CD4-positive, alpha-beta T cell treated with Interleukin-12 subunit alpha and Interleukin-12 subunit beta, for 1 hour (primary cell): ENCODE results near the gene CFAP299.

Experiments
- DNase-seq: peaks from one replicate; pipeline ENCODE4 v3.0.0-alpha.2; 2020

Gene CFAP299

DNA sequence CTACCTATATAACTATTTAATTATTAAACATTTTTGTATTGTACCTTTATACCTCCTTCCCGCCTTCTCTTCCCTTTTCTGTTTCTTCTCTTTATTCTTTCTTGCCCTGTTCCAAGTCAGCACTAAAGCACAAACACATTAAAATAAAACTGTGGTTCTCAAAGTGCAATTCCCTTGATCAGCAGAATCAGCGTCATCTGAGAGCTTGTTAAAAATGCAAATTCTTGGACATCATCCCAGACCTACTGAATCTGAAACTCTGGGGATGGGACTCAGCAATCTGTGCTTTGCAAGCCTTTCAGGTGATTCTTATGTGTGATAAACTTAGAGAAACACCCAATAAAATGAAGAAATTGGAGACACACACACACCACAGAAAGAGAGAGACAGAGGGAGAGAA, 516.5 kb downstream of the CFAP299 start:
- no peak for DNase-seq

DNA sequence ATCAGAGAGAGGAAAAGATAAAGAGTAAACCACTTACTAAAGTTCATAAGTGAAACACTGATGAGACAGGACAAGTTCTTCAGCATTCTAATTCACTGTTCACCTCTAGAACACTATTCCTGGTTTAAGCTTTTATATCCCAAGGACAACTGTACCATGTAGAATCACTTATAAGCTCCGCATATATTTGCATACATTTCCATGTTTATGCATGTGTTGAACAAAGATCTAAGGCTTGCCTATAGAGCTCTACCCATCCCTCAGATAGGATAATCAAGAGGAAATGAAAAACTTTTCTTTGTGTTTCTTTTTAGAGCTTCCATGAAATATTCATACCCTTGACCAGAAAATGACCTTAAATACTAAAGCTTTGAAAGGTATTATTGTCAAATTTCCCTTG, 538.0 kb downstream of the CFAP299 start:
- no peak for DNase-seq

DNA sequence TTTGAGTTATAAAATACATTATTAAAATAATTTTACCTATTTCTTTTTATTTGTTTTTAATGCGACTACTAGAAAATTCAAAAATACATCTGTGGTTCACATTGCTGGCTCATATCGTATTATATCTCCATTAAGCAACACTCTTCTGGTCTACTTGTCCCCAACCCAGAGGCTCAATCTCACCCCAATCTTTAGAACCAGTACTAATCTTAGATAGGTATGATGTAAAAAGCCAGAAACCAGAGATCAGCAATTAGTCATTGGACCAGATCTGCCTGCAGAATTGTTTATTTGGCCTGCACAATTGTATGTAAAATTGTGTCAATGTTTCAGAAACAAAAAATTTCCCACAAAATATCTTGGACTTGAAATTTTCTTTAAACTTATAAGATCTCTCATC, 539.4 kb downstream of the CFAP299 start:
- no peak for DNase-seq

DNA sequence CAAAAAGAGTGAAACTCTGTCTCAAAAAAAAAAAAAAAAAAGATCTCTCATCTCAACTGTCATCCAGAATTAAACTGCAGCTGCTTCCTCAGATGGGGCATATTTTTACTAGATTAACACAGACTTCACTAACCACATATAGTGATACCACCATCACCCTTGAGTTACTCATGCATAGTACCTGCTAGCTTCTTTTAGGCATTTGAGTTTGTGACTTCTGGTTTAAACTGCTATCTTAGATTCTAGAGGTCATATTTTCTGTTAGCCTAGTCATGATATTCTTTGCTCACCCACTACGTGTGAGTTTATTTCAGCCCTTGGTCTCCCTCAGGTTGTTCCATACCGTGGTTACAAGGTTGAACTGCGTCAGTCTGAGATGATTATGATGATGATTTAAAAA, 540.1 kb downstream of the CFAP299 start:
- DNase-seq, result no peak

DNA sequence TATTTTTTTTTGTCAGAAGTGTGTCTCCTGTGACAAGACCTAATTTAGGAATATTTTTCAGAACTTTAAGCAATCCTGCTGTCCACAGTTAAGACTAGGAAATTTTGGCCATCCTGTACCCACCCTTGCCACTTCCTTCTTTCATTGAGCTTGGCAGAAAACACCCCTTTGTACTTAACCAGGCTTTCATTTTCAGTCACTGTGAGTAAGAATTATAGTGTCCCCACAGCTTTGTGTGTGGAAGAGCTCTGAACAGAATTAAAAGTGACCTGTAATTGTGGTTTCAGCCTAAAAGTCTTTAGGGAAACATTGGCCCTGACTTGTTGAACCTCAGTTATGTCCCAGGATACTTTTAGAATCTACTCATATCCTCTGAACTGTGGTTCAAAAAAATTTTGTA, 541.3 kb downstream of the CFAP299 start:
- DNase-seq, result no peak

DNA sequence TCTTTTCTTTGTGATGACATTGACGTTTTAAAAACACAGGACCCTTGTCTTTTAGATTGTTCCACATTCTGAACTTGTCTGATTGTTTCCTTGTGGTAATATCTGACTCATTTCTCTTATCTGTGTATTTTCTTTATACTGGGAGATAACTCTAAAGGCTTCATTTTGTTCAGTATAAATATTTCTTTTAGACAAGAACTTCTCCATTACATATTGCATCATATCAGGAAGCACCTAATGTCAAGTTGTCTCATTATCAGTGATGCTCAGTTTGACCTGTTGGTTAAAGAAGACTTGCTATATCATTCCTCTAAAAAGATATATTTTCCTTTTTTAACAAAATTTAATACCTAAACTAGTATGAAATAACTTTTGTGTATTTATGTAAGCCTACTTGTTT, 542.7 kb downstream of the CFAP299 start:
- DNase-seq, result no peak

DNA sequence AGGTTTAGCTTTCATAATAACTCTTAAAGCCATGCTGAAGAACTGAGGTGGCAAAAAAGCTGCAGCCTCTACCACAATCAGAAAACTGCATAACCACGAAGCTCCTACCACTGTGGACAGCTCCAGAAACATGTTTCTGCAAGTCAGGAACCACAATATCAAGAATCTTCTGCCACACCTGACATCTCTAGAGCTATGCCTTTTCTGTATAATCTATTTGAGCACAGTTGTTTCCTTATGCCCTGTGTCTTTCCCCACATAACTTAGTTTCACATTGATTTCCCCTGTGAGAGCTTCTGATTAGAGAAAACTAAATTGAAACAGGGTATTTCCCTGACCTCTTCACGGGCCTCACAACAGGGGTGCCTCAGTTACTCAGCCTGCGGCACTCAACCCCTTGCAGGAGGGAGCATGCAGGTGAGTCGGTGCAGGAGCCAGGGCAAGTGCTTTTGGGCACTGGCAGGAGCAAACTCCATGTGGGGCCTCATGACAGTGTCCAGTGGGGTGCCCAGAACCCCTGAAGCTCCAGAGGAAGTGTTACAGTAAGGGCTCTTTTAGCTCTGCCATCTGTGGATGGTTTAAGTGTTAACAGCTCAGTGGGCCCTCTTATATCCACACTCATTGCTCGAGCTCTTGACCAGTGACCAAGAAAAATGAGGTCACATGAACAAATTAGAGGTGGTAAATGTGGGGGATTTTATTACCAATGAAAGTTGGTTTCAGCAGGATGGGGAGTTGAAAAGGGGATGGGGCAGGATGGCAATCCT, 562.2 kb downstream of the CFAP299 start:
- no peak for DNase-seq

DNA sequence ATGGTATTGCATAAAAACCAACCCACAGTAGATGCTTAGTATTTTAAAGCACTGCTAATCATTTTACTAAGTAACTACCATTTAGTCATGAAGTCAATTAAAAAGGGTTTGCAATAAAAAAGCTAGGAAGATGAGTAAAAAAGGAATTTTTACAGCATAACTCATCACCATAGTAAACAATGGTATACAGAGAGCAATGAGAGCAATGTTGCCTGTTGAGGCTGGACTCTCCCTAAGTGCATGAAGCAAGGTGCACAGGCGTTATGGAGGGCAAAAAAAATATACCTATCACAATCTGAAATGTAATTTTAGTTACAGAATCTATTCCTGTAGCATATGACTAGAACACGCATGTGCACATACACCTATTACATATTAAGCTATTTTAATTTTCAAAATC, 565.4 kb downstream of the CFAP299 start:
- DNase-seq, result no peak

DNA sequence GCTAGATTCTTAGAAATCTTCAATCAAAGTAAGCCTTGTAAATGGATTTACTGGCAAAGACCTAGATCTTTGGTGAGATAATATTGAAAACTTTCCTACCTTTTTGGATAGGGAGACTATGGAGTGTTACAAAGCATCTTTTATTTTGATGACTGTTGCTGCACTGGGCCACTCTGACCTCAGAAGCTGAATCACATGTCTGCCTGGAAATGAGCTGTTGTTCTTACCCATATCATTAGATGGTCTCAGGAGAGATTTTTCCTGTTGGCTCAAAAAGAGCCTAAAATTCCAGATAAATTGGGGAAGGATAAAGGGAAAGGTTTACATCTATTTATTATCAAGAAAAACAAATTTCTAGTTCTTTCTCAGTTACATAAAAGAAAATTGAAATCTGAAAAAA, 567.5 kb downstream of the CFAP299 start:
- no peak for DNase-seq

DNA sequence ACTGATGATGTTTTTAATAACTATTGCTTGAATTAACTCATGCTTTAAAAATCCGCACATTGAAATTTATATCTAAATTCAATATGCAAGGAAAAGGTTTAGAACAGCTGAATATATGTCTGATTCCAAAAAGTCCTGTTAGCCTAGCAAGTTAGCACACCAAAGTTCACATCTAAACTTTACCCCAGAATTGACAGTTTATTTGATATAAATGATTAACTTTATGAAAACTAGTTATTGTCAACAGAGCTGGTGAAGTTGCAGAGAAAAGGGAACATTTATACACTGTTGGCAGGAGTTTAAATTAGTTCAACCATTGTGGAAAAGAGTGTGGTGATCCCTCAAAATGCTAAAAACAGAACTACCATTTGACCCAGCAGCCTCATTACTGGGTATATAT, 574.4 kb downstream of the CFAP299 start:
- DNase-seq, result no peak

DNA sequence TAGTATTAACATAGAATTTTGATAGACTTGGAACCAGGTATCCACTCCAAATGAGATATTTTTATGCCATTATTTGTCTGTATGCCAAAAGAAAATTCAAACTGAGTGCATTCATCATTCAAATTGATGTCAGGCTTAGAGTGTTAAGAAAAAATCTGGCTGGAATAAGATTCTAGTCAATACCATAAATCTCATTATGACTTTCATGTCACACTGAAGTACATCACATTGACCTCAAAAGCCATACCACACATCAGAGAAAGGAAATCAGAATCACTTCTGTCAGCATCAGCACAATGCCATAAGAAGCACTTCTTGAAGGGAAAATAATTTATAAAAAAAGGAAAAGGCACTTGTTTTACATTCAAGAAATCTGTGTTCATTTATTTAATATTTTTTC, 575.9 kb downstream of the CFAP299 start:
- DNase-seq, result no peak

DNA sequence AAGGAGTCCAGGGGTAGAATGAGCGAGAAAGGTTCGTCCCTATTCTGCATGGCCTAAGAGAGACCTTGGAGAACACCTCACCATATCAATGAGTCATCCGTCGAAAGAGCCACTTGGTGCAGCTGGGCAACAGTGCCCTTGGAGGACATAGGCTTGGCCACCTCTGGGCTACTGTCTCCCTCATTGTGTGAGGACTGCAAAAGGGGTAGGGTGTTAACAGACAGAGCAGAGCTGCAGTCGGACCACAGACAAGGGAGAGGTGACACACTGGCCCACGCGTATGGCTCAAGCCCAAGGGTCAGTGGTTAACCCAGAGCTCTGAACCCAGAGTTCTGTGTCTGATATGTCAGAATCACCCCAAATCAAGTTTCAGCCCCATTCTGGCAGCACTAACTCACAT, 576.8 kb downstream of the CFAP299 start:
- DNase-seq, result no peak

DNA sequence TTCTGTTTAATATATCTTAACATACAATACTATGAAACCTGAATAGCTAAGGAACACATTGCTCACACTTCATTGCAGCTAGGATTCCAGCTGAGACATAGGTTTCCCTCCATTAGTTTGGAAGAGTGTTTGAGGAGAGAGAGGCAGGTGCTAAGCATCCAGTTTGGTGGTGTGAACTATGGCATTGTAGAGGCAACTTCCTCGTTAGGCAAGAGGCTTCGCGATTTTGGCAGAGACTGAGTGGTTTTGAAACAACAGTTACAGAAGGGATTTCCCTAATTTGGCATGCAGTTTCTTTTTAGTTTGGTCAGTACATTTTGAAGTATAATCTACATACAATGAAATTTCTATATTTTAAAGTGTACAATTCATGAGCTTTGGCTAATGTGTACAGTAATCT, 577.9 kb downstream of the CFAP299 start:
- DNase-seq, result no peak

DNA sequence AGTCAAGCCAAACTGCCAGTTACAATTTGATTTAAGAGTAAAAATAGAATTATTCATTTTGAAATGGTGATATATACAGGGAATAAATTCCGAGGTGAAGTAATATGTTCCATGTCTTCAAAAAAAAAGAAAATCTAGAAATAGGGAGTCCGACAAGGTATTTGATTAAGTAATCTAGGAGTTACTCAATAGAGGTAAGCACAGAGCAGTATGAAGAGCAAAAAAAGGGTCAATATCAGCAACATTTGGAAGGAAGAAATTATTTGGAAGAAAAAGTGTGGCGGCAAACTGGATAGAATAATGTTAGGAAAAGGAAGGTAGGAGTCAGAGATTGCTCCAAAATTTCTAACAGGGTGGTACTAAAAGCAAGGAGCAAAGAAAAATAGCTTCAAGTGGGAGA, 581.2 kb downstream of the CFAP299 start:
- no peak for DNase-seq

DNA sequence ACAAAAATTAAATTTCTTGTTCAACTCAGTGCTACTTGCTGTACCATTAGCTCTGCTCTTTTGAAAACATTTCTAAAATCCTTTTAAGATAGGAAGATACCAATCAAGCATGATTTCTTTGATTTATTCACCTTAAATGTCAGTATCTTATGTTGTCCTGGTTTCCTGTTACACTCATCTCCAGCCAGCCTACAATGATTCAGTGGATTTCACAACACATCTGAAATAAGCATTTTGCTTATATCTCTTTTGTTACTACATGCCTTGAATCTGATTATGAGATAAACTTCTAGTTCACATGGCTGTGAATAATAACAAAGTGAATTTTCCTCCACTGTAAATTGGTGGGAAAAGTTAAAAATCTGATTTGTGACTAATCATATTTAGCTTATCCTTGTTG, 582.5 kb downstream of the CFAP299 start:
- no peak for DNase-seq

DNA sequence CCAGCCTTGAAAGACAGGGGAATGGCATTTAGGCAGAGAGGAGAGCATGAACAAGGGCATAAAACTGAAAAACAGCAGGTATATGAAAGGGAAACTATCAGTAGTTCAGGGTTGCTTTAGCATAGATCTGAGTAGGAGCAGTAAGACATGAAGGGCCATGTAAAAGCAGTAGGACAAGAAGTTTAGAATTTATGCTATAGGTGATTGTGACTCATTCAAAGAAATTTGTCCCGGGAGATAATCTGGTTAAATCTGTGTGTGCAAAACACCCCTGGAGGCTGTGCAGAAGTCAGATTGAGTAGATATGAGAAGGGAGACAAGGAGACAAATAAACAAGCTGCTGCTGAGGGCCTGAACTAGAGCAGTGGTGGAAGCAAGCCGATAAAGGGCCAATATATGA, 585.9 kb downstream of the CFAP299 start:
- no peak for DNase-seq

DNA sequence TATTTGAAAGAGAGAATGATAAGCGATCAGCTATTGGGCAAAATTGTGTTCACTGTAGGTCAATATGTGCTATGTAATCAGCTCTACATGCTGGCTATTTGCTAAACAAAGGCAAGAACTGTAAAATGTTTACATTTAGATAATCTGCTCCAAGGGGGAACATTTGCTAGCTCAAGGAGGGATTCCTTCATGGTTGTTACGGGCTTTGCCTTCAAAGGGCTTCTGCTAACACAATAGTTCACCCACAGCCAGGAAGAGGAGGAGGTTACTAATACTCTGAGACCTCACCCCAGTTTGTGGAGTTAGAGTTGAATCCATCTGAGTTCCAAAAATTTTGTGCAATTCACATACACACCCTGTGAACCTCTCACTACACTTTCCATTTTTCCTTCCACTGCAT, 587.4 kb downstream of the CFAP299 start:
- DNase-seq, result no peak

DNA sequence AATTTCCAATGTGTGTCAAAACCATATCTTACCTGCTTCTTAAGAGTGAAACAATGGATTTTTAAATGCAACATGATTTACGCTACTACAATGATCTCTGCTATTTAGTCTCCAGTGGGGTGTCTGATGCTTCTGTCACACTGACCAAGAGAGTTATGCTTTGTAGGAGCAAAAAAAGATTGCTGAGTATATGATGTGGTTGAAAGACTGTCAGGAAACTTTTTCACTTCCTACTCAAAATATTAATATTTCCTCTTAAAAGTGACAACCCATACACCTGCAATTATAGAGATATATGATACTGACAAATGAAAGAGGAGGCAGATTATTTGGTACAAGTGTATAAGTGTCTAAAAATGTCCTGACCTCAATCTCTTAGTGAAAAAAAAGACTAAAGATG, 589.8 kb downstream of the CFAP299 start:
- DNase-seq, result no peak

DNA sequence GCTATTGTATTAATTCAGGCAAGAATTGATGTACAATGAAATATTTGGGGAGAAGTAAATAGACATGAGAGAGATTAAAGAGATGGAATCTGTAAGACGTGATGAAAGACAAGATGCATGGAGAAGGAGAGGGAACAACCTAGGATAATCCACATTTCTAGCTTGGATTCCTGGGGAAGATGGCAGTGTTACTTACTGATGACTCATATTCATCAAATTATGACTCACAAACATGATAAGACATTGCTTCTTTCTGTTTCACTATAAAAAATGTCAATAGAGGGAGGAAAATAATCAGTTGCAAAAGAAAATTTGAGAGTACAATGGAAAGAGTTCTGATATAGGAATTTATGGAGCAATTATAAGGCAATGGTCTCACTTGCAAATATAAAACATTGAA, 590.9 kb downstream of the CFAP299 start:
- no peak for DNase-seq

DNA sequence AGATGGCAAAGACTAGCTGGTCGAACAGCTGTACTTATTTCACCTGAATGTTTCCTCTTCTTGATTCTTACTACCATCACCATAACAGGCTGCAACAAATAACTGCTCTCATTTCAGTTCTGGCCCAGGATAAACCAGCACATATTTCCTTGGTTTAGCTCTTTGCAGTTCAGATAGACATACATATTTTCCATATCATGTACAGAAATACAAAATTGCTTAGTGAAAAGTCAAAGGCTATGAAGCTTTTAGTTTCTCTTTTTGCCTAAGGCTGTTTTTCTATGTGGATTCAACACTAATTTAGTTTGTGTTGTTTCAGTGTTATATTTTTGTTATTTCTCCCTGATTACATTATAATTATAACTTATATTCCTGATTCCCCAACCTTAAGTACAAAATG, 591.4 kb downstream of the CFAP299 start:
- no peak for DNase-seq

DNA sequence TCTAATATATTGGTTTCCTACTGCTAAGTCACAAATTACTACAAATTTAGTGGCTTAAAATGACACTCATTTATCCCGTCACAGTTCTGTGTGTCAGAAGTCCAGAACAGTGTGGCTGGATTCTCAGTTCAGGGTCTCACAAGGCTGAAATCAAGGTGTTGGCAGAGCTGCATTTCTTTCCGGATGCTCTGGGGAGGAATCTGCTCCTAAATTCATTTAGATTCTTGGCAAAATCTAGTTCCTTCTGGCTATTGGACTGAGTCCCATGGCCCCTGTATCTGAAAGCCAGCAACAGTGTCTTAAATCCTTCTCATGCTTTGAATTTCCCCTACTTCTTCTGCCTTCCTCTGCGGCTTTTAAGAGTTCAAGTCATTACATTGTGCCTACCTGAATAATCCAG, 591.9 kb downstream of the CFAP299 start:
- DNase-seq, result no peak

DNA sequence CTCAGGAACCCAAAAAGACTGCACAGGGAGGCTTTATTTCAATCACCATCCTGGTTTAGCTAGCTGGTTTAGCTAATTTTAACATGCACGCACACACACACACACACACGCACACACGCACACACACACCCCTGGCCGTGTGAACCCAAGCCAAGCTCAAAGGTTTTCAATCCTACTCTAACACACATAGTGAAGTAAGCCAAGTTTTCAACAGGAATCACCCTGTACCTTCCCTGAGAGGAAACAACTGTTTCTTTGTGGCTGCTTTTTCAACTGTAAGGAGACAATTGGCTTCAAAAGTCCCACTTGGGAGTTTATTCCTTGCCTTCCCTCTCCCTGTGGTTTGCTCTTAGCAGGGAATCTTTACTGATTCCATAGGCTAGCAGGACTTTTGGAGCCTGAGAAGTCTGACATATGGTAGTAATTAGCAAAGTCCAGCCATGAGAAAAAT, 596.1 kb downstream of the CFAP299 start:
- DNase-seq, result no peak

DNA sequence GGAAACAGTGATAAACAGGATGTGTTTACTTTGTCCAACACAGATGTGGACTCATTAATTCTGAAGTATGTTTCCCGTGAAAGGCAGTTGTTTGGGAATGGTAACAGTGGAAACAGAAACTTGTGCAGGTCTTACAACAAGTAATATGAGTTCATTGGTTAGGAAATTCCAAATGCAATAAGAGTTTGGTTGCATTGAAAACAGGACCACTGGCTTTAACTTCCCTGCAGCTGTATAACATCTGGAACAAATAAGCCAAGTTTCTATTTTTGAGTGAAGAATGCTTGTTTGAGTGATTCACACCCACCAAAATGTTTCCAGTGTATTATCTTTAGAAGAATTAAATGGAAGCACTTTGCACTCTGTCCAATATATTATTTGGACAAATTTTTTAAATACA, 612.6 kb downstream of the CFAP299 start:
- DNase-seq, result no peak

DNA sequence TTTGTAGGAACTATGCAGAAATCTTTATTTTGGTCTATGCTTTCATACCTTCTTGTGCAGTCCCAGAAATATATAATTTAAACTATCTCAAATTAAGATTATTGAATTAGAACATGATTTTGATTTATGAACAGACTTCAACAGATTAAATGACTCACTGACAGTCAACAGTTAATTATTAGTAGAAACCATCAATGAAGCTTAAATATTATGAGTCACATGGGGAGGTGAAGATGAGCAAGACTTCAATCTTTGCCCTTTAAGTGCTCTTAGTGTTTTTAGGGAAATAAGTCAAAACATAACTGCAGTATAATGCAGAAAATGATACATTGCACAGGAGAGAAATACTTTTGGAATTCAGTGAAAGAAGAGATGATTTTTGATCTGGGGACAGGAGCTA, 613.5 kb downstream of the CFAP299 start:
- no peak for DNase-seq

DNA sequence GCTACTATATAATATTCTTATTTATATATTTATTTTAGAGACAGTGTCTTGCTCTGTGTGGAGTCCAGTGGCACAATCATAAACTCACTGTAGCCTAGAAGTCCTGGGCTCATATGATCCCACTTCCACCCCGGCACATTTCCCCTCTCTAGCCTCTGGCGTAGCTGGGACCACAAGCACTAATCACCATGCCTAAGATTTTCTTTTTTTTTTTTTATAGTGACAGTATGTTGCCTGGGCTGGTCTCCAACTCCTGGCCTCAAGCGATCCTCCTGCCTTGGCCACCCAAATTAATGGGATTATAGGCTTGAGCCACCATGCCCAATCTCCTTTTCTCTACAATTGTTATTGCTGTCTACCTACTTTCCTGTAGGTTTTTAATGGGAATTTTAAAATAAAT, 620.9 kb downstream of the CFAP299 start:
- DNase-seq, result no peak

DNA sequence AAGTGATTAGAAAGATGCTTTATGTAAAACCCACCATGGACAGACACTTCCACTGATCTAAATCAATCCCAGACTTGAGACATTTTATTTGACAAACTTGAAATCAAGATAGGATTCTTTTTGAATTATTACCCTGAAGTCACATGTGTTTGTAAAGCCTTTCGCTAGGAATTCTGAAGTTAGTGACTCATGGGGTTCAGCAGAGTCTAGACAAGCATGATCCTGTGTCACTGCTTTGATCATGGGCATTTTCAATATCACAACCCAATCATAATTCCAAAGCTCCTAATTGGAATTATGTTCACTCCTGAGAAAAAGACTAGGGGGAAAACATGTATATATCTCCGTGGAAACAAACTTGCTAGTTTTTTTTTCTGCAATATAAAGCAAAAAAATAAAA, 627.5 kb downstream of the CFAP299 start:
- DNase-seq, result no peak
